Parathyroid adenoma (tissue), 2 donors: Measurements from ENCODE around the gene FBXO28.

Experiments
- H2AFZ ChIP-seq: fragments of 300-600 bp; sonication (generic); one replicate; pipeline ENCODE4 v1.7.0; 2017; ENCODE audit warnings: antibody characterized with exemption, mild to moderate bottlenecking
- H3K27ac ChIP-seq: fragments of 300-600 bp; sonication (generic); one replicate; pipeline ENCODE4 v1.7.0; 2017
- H3K27me3 ChIP-seq: fragments of 300-600 bp; sonication (generic); one replicate; pipeline ENCODE4 v1.7.0; 2017; ENCODE audit warnings: low read length; ENCODE audit not compliant: control insufficient read depth, insufficient read depth
- H3K36me3 ChIP-seq: fragments of 300-600 bp; sonication (generic); one replicate; pipeline ENCODE4 v1.7.0; 2017; ENCODE audit warnings: low read length; ENCODE audit not compliant: control insufficient read depth, insufficient read depth
- H3K4me1 ChIP-seq: fragments of 300-600 bp; sonication (generic); one replicate; pipeline ENCODE4 v1.7.0; 2017; ENCODE audit warnings: control low read depth
- H3K4me2 ChIP-seq: fragments of 300-600 bp; sonication (generic); one replicate; pipeline ENCODE4 v1.7.0; 2017; ENCODE audit warnings: low read length
- H3K4me3 ChIP-seq: fragments of 300-600 bp; sonication (generic); one replicate; pipeline ENCODE4 v1.7.0; 2017; ENCODE audit warnings: low read depth, low read length
- H3K79me2 ChIP-seq: fragments of 300-600 bp; sonication (generic); one replicate; pipeline ENCODE4 v1.7.0; 2017; ENCODE audit warnings: control low read depth
- H3K9ac ChIP-seq: fragments of 300-600 bp; sonication (generic); one replicate; pipeline ENCODE4 v1.7.0; 2017; ENCODE audit warnings: mild to moderate bottlenecking
- H3K9me3 ChIP-seq: fragments of 300-600 bp; sonication (generic); one replicate; pipeline ENCODE4 v1.7.0; 2017; ENCODE audit warnings: low read length; ENCODE audit not compliant: control insufficient read depth
- TF ChIP-seq, protein P1 (sequence below): fragments of 300-600 bp; sonication (generic); IDR thresholded peaks from one replicate; pipeline ENCODE4 v1.7.0; 2017; ENCODE audit warnings: antibody characterized with exemption, mild to moderate bottlenecking
- donor health status: primary hyperparathyroidism.

The FBXO28 gene, protein sequence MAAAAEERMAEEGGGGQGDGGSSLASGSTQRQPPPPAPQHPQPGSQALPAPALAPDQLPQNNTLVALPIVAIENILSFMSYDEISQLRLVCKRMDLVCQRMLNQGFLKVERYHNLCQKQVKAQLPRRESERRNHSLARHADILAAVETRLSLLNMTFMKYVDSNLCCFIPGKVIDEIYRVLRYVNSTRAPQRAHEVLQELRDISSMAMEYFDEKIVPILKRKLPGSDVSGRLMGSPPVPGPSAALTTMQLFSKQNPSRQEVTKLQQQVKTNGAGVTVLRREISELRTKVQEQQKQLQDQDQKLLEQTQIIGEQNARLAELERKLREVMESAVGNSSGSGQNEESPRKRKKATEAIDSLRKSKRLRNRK

DNA sequence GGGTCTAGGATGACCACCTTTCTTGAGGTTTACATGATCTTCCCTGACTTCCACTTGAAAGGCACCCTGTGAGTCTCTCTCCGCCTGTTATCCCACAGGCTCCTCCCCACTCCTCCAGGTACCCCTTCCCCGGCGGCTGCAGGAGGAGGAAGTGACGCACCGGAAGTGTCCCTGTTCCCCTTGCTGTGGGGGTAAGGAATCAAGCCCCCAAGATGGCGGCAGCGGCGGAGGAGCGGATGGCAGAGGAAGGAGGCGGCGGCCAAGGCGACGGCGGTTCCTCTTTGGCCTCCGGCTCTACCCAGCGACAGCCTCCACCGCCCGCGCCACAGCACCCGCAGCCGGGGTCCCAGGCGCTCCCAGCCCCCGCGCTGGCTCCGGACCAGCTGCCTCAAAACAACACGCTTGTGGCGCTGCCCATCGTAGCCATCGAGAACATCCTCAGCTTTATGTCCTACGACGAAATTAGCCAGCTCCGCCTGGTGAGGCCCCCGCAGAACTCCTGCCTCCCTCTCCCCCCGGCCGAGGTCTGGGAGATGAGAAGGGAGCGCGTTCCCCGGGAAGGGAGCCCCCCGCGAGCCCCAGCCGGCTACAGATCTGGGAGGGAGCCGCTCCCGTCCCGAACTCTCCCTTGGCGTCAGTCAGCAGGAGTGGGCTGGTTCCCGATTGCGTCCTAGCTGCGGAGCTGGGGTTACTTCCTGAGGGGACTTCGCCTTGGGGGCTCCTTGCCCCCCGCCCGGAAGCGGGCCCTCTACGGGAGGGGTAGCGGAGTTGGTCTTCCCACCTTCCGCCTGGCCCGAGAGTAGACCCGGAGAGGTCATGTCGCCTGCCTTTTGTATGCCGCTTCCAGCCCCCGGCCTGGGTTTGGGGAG lies at the start of gene FBXO28:
Gene FBXO28, plus strand, starts transcription at position 194 of the 869 bp plus-strand sequence. Its CDS starts 19 bp downstream, at position 213.
- peak within 1 kb of the TSS; percentile 77 for H3K4me3 ChIP-seq
- H3K79me2 ChIP-seq = peaks cover 9% of the 10 kb centered on the region
- TF ChIP-seq, protein P1, sequence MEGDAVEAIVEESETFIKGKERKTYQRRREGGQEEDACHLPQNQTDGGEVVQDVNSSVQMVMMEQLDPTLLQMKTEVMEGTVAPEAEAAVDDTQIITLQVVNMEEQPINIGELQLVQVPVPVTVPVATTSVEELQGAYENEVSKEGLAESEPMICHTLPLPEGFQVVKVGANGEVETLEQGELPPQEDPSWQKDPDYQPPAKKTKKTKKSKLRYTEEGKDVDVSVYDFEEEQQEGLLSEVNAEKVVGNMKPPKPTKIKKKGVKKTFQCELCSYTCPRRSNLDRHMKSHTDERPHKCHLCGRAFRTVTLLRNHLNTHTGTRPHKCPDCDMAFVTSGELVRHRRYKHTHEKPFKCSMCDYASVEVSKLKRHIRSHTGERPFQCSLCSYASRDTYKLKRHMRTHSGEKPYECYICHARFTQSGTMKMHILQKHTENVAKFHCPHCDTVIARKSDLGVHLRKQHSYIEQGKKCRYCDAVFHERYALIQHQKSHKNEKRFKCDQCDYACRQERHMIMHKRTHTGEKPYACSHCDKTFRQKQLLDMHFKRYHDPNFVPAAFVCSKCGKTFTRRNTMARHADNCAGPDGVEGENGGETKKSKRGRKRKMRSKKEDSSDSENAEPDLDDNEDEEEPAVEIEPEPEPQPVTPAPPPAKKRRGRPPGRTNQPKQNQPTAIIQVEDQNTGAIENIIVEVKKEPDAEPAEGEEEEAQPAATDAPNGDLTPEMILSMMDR = no peak
- H3K27ac ChIP-seq = peak within 1 kb of the TSS; percentile 75
- H3K4me2 ChIP-seq = peak within 1 kb of the TSS; percentile 78
- no peaks in the 10 kb centered on the region for H3K4me1 ChIP-seq
- no peaks in the 10 kb centered on the region for H3K9me3 ChIP-seq
- H2AFZ ChIP-seq = peak within 1 kb of the TSS; percentile 92
- no peaks in the 10 kb centered on the region for H3K36me3 ChIP-seq
- no peaks in the 10 kb centered on the region for H3K27me3 ChIP-seq
- peak within 1 kb of the TSS; percentile 50 for H3K9ac ChIP-seq

DNA sequence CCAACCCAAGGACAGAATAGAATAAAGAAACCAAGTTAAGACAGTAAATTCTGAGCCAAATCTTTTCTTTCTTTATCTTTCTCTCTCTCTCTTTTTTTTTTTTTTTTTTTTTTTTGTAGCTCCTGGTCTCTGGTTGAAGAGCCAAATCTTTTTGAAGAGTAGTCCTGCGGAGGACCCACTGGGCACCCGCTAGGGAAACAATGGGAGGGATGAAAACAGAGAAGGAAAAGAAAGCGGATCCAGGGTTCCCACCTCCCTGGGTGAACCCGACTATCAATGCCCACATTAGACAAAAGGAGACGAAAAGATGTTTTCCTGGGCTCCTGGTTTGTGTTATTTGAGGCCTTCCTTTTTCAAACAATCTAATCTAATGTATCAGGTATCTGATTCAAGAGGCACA lies 49.8 kb upstream of the FBXO28 start:
- Histone ChIP-seq H3K4me3 (no peak overlapping the region), H2AFZ (no peak overlapping the region), H3K4me1 (no peaks in the 10 kb centered on the region), H3K36me3 (no peaks in the 10 kb centered on the region), H3K27ac (no peak overlapping the region), H3K9ac (no peak overlapping the region), H3K9me3 (no peaks in the 10 kb centered on the region), H3K79me2 (no peaks in the 10 kb centered on the region), H3K4me2 (no peak overlapping the region), H3K27me3 (no peaks in the 10 kb centered on the region)
- TF ChIP-seq, protein P1 = no peak

DNA sequence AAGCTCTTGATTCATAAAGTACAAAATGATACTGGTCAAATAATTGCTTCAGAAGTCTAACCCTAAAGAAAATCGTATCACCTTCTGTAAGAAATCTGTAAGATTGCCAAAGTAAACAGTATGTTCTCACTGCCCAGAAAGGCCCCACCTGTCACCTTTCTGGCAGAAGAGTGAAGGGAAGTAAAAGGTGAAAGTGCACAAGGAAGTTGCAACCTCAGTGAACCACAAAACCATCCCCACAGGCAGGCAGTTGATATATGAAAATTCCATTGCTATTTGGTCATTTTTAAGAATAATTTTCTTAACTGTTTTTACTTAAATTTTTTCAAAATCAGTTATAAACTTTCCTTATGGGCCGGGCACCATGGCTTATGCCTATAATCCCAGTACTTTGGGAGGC lies 48.5 kb upstream of the FBXO28 start:
- no peak overlapping the region for H3K4me2 ChIP-seq
- no peak overlapping the region for H3K4me3 ChIP-seq
- H3K36me3 ChIP-seq = no peaks in the 10 kb centered on the region
- no peak overlapping the region for H2AFZ ChIP-seq
- H3K27ac ChIP-seq = no peak overlapping the region
- H3K9me3 ChIP-seq = no peaks in the 10 kb centered on the region
- TF ChIP-seq, protein P1 = no peak
- H3K79me2 ChIP-seq = no peaks in the 10 kb centered on the region
- no peaks in the 10 kb centered on the region for H3K27me3 ChIP-seq
- no peak overlapping the region for H3K9ac ChIP-seq
- H3K4me1 ChIP-seq = no peaks in the 10 kb centered on the region

DNA sequence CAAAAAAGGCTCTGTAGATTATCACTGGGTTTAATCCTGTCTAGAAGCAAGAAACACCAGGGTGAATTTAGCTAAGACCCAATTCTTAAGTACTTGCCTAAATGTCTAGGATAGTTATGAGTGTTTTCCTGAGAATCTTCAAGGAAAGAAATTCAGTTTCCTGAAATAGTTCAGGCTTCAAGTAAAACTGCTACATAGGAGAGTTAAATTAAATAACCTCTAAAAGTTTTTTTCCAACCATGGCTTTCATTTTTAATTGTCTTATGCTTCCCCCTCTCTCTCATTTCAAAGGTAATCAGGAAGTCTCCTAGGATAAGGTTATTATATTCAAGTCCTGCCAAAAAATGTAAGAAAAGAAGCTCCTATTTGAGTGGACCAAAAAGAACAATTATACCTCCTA lies 46.7 kb upstream of the FBXO28 start:
- Histone ChIP-seq H3K27ac (no peak overlapping the region), H3K9ac (no peak overlapping the region), H3K27me3 (no peaks in the 10 kb centered on the region), H3K4me1 (no peaks in the 10 kb centered on the region), H3K79me2 (no peaks in the 10 kb centered on the region), H3K4me2 (no peak overlapping the region), H2AFZ (no peak overlapping the region), H3K36me3 (no peaks in the 10 kb centered on the region), H3K4me3 (no peak overlapping the region), H3K9me3 (no peaks in the 10 kb centered on the region)
- TF ChIP-seq, protein P1 = no peak
